ENCODE measurements around the gene METAP1D.

Gene METAP1D

GRCh38 chr2:172100935-172101820, 101.4 kb downstream of the METAP1D start:
- DNase-seq, result no peak
- peak overlapping the region; percentile 64 for H3K27ac Mint-ChIP-seq
- peaks cover 61% of the 10 kb centered on the region for H3K4me1 Mint-ChIP-seq
- peaks cover 1% of the 10 kb centered on the region for H3K36me3 Mint-ChIP-seq (ENCODE audit: low read depth)
- H3K27me3 Mint-ChIP-seq, result peaks cover 73% of the 10 kb centered on the region
- no peak for ATAC-seq
- H3K4me3 Mint-ChIP-seq, result peak overlapping the region; percentile 76
- H3K9me3 Mint-ChIP-seq, result no peaks in the 10 kb centered on the region

- Mint-ChIP-seq H3K4me1 (peaks cover 60% of the 10 kb centered on the region), H3K9me3 (no peaks in the 10 kb centered on the region), H3K4me3 (peak overlapping the region; percentile 76), H3K27me3 (peaks cover 74% of the 10 kb centered on the region), H3K36me3 (ENCODE audit: low read depth) (peaks cover 1% of the 10 kb centered on the region), H3K27ac (no peak overlapping the region)
- ATAC-seq (peak; percentile 4), DNase-seq (no peak)
Measured at GRCh38 chr2:172101821-172102390, 102.2 kb downstream of the METAP1D start.

GRCh38 chr2:172102391-172103359, 102.9 kb downstream of the METAP1D start, which contains the start of gene DLX2:
Gene DLX2, minus strand, starts transcription at chr2:172102900. Its CDS starts 362 bp downstream, at chr2:172102538.
- DNase-seq, result peak; percentile 78
- peak; percentile 41 for ATAC-seq
- peaks cover 72% of the 10 kb centered on the region for H3K27me3 Mint-ChIP-seq
- no peak within 1 kb of the TSS for H3K27ac Mint-ChIP-seq
- H3K36me3 Mint-ChIP-seq (ENCODE audit: low read depth), result peaks cover 1% of the 10 kb centered on the region
- peaks cover 59% of the 10 kb centered on the region for H3K4me1 Mint-ChIP-seq
- no peaks in the 10 kb centered on the region for H3K9me3 Mint-ChIP-seq
- peak within 1 kb of the TSS; percentile 76 for H3K4me3 Mint-ChIP-seq

GRCh38 chr2:172103471-172104272, 103.9 kb downstream of the METAP1D start:
- Mint-ChIP-seq H3K36me3 (ENCODE audit: low read depth) (peaks cover 1% of the 10 kb centered on the region), H3K4me1 (peaks cover 60% of the 10 kb centered on the region), H3K27ac (no peak overlapping the region), H3K4me3 (peak overlapping the region; percentile 76), H3K27me3 (peaks cover 75% of the 10 kb centered on the region), H3K9me3 (no peaks in the 10 kb centered on the region)
- DNase-seq (peak; percentile 84), ATAC-seq (no peak)

- H3K4me1 Mint-ChIP-seq, result peaks cover 56% of the 10 kb centered on the region
Measured at GRCh38 chr2:172105471-172106107, 105.8 kb downstream of the METAP1D start.

GRCh38 chr2:172106108-172106961, 106.6 kb downstream of the METAP1D start:
- DNase-seq (peak; percentile 53), ATAC-seq (peak; percentile 42)
- peak overlapping the region; percentile 53 for H3K4me3 Mint-ChIP-seq
- H3K27me3 Mint-ChIP-seq, result peaks cover 79% of the 10 kb centered on the region
- no peak overlapping the region for H3K27ac Mint-ChIP-seq
- H3K36me3 Mint-ChIP-seq (ENCODE audit: low read depth), result peaks cover 1% of the 10 kb centered on the region
- no peaks in the 10 kb centered on the region for H3K9me3 Mint-ChIP-seq
- H3K4me1 Mint-ChIP-seq, result peaks cover 52% of the 10 kb centered on the region

More at GRCh38 chr2:172105471-172106107, 105.8 kb downstream of the METAP1D start:
- Mint-ChIP-seq H3K36me3 (ENCODE audit: low read depth) (peaks cover 1% of the 10 kb centered on the region), H3K4me3 (peak overlapping the region; percentile 53), H3K27me3 (peaks cover 85% of the 10 kb centered on the region), H3K9me3 (no peaks in the 10 kb centered on the region), H3K27ac (no peak overlapping the region)
- ATAC-seq (no peak), DNase-seq (no peak)

- H3K27ac Mint-ChIP-seq, result no peak overlapping the region
- H3K4me1 Mint-ChIP-seq, result peaks cover 39% of the 10 kb centered on the region
- ATAC-seq (no peak), DNase-seq (no peak)
- H3K36me3 Mint-ChIP-seq (ENCODE audit: low read depth), result peaks cover 1% of the 10 kb centered on the region
- no peak overlapping the region for H3K4me3 Mint-ChIP-seq
- no peaks in the 10 kb centered on the region for H3K9me3 Mint-ChIP-seq
- H3K27me3 Mint-ChIP-seq, result peaks cover 68% of the 10 kb centered on the region
Measured at GRCh38 chr2:172107690-172108586, 108.2 kb downstream of the METAP1D start.

- no peak for DNase-seq
- Mint-ChIP-seq H3K27me3 (peaks cover 63% of the 10 kb centered on the region), H3K36me3 (ENCODE audit: low read depth) (peaks cover 1% of the 10 kb centered on the region), H3K4me3 (no peak overlapping the region), H3K27ac (no peak overlapping the region), H3K4me1 (peaks cover 33% of the 10 kb centered on the region), H3K9me3 (no peaks in the 10 kb centered on the region)
- ATAC-seq, result no peak
Measured at GRCh38 chr2:172108587-172108930, 108.8 kb downstream of the METAP1D start.

GRCh38 chr2:172109256-172109987, 109.7 kb downstream of the METAP1D start:
- H3K4me1 Mint-ChIP-seq, result peaks cover 25% of the 10 kb centered on the region
- no peak overlapping the region for H3K27ac Mint-ChIP-seq
- no peaks in the 10 kb centered on the region for H3K9me3 Mint-ChIP-seq
- DNase-seq (no peak), ATAC-seq (no peak)
- no peak overlapping the region for H3K4me3 Mint-ChIP-seq
- H3K36me3 Mint-ChIP-seq (ENCODE audit: low read depth), result peaks cover 1% of the 10 kb centered on the region
- peaks cover 59% of the 10 kb centered on the region for H3K27me3 Mint-ChIP-seq

- Mint-ChIP-seq H3K27ac (no peak overlapping the region), H3K36me3 (ENCODE audit: low read depth) (no peaks in the 10 kb centered on the region), H3K27me3 (peaks cover 56% of the 10 kb centered on the region), H3K4me3 (no peak overlapping the region), H3K4me1 (peaks cover 23% of the 10 kb centered on the region), H3K9me3 (no peaks in the 10 kb centered on the region)
- DNase-seq, result no peak
- no peak for ATAC-seq
Measured at GRCh38 chr2:172109988-172110811, 110.4 kb downstream of the METAP1D start.

- H3K27me3 Mint-ChIP-seq, result peaks cover 33% of the 10 kb centered on the region
- H3K4me3 Mint-ChIP-seq, result no peak overlapping the region
- H3K9me3 Mint-ChIP-seq, result no peaks in the 10 kb centered on the region
- no peak for DNase-seq
- H3K36me3 Mint-ChIP-seq (ENCODE audit: low read depth), result no peaks in the 10 kb centered on the region
- H3K27ac Mint-ChIP-seq, result no peak overlapping the region
- no peak for ATAC-seq
- H3K4me1 Mint-ChIP-seq, result peaks cover 5% of the 10 kb centered on the region
Measured at GRCh38 chr2:172113617-172114016, 113.9 kb downstream of the METAP1D start.
